Sciatic nerve (tissue), 2 donors: ENCODE data around the gene GALNT17. TPM values are rescaled to one million over a fixed set of nuclear protein-coding genes. Genes with fewer than 3 reads are reported as not detected.
"Not testable (repeated sequence)": the region's sequence is repeated elsewhere in the genome, so short reads cannot be mapped to it uniquely, and the experiment has no call there.

Experiments
- ATAC-seq: fragments of 200-7000 bp; cut with Tn5 transposase; one replicate; pipeline ENCODE4 v1.9.1; 2020; ENCODE audit warnings: mild to moderate bottlenecking, moderate library complexity
- DNase-seq: peaks from one replicate; pipeline ENCODE4 v3.0.0-alpha.2; 2020; ENCODE audit warnings: low spot score
- intact Hi-C: fragments of 100-400 bp; cut with DNase I; formaldehyde crosslinking; loops from one replicate; pipeline ENCODE4 v1.14.2; 2022
- total RNA-seq: library from RNA; stranded (reverse); fragmentation: NEBNext Ultra II Directional; extraction: Animal tissue kit (Norgen Biotek cat#: 25700); gene quantifications from one replicate; pipeline ENCODE4 v1.2.1, GENCODE V29; 2021
- donor health status: DM: no; HTN: no; CAD: no.
- donor health status: DM: no; HTN: no; CAD: no.

The GALNT17 gene
- total RNA-seq, 1 donor from 2014 or later, result 65.4 TPM

- ATAC-seq, result no peak
- intact Hi-C loops, result no loop called here
- no peak for DNase-seq
These were observed 89.1 kb downstream of the GALNT17 start for GRCh38 chr7:71221049-71221448.

GRCh38 chr7:71221549-71221948 lies 89.6 kb downstream of the GALNT17 start:
- ATAC-seq (peak; percentile 88), DNase-seq (no peak)
- intact Hi-C loops, result no loop called here

DNA sequence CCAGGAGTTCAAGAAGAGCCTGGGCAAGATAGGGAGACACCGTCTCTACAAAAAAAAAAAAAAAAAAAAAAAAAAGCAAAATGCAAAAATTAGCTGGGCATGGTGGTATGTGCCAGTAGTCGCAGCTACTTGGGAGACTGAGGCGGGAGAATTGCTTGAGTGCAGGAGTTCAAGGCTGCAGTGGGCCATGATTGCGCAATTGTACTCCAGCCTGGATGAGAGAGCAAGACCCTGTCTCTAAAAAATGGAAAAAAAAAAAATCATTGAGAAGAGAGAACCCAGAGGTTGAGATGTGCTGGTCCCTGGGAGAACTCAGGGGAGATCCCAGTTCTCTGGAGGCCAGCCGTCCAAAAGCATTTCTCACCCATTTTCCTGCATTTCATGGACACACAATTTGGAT lies 95.2 kb downstream of the GALNT17 start:
- no peak for ATAC-seq
- intact Hi-C loops, result no loop called here

DNA sequence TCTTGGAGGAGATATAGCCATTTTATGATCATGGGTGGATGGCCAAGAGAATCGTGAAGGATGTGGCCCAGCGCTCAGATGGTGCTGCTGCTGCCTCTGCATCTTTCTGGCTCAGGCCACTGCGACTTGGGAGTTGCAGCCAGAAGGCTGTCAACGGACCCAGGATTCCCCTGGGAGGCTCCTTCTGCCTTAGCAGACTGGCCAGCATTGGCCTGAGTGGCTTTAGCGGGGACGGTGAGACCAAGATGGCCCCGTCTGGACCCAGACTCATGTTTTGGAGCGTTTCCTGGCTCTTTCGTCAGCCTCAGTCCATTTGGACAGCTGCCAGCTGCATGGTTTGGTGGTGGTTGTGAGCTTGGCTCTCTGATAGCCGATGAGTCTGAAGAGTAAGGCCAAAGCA lies 97.2 kb downstream of the GALNT17 start:
- intact Hi-C loops, result no loop called here
- no peak for DNase-seq
- ATAC-seq, result no peak

More for the DNA sequence above, 95.2 kb downstream of the GALNT17 start:
- no peak for DNase-seq

- intact Hi-C loops, result no loop called here
- ATAC-seq (no peak), DNase-seq (no peak)
These were observed 97.8 kb downstream of the GALNT17 start for GRCh38 chr7:71229699-71230098.

DNA sequence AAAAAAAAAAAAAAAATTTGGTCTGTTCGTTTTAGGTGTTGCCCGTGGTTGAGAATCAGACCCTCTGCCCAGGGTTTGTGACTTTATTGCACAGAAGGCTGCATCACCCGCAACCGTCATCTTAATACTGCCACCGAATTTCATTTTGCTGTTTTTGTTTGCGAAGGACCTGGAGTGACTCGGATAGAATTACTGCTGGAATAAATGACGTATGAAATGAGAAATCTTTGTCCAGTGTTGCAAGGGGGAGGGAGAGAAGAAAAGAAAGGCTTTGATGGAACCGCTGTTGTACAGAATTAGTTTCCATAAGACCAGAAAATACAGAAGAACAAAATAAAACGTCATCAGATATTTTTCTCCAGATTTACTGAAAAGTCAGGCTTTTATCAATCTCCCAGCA lies 103.3 kb downstream of the GALNT17 start:
- no peak for ATAC-seq
- no peak for DNase-seq
- intact Hi-C loops, result no loop called here

- intact Hi-C loops, result no loop called here
- ATAC-seq (peak; percentile 63), DNase-seq (no peak)
These were observed 104.5 kb downstream of the GALNT17 start for GRCh38 chr7:71236230-71237105.

- DNase-seq (no peak), ATAC-seq (peak; percentile 81)
- intact Hi-C loops, result no loop called here
These were observed 106.0 kb downstream of the GALNT17 start for GRCh38 chr7:71237945-71238344.

DNA sequence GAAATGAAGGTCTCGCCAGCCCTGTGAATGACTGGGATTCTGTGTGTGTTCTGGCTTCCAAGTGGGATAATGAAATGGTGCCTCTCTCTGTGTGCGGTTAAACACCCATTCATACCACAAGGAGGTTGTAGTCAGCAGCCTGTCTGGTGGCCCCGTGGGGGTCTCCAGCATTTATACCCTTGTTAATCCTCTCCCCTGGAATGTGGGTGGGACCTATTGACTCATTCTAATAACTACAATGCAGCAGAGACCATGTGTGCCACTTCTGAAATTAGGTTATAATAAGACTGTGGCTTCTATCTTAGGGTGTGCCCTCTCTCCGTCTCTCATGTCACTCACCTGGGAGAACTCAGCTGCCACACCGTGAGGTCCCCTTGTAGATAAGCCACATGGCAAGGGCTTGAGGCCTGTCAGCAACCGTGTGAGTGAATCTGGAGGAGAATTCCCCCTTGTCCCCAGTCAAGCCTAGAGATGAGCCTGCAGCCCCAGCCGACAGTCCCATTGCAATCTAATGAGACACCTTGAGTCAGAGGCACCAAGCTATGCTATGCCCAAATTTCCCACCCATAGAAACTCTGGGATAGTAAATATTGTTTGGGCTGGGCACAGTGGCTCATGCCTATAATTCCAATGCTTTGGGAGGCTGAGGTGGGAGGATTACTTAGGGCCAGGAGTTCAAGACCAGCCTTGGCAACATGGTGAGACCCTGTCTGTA lies 106.8 kb downstream of the GALNT17 start:
- DNase-seq (no peak), ATAC-seq (no peak)
- intact Hi-C loops, result no loop called here

DNA sequence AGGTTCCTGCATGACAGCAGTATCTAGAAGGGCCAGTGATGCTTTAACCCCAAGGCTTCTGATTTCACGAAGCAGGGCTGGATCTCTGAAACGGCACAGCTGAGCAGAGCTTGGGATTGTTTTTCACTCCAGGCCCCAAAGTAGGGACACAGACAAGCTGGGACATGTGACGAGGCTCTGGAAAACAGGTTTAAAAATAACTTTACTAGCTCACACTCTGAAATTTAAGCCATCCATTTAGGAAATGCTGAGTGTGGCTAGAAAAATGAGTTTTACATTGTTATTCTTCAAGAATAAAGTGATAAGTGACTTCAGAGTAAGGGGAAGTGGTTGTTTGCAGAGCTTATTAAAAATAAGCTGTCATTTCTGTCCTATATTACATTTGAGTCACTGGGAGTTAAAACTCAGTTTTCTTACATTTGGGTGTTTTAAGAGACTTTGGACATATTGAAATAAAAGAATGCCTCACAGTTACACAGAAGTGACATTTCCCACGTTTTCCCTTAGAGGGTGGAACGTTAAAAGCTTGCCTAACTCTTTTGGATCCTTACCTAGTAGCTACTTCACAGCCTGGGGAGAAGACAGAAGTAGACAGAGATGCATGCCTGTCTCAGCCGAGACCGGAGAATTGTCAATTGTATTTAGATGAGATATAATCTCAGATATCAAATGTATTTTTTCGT lies 107.8 kb downstream of the GALNT17 start:
- intact Hi-C loops, result no loop called here

DNA sequence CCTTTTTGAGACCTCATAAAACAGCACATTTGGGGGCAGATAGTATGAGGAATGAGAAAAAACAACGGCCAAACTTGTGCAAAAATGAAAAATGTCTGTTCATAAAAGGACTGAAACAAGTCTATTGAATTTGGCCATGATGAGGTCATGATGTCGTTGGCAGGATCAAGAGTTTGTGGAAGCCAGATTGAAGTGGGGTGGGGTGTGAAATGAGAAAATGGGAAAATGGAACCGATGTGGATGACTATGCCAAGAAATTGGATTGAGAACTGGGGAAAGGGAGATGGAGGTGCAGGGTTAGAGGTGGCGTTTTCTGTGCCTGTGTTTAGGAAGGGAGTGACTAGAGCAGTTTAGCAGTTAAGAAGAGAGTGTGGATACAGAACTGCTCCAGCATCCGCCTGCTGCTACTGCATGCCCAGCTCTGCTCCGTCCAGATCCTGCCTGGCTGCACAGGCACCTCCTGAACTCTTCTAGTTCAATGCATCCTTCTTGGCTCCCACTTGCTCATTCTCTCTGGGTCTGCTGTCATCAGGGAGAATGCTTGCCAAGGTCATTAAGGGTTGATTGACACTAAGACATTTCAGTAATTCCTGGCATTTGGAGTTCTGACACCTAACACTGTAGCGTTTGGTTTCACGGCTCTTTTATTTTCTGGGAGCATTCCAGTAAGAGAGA lies 111.9 kb downstream of the GALNT17 start:
- peak; percentile 55 for ATAC-seq
- DNase-seq, result no peak
- intact Hi-C loops, result no loop called here

More for the DNA sequence above, 107.8 kb downstream of the GALNT17 start:
- ATAC-seq, result no peak
- DNase-seq, result no peak

DNA sequence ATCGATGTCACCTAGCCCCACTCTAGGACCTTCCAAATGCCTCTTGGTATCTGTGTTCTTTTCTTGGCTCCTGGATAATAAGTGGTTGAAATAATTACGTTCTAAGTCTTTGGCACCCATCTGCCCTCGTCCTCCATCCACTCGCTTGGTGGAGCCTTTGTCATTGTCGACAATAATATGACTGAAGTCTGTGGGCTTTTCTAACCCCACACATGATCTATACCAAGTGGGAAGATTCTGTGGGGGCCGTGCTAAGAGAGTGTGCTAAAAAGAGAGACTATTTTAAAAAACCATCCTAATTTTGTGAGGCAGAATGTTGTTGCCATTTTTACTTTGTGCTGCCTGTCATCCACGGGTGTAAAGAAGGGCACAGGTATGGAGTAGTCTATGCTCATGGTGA lies 113.1 kb downstream of the GALNT17 start:
- ATAC-seq, result no peak
- no peak for DNase-seq
- intact Hi-C loops, result no loop called here

GRCh38 chr7:71251706-71252105 lies 119.8 kb downstream of the GALNT17 start:
- DNase-seq (no peak), ATAC-seq (no peak)
- intact Hi-C loops, result no loop called here

DNA sequence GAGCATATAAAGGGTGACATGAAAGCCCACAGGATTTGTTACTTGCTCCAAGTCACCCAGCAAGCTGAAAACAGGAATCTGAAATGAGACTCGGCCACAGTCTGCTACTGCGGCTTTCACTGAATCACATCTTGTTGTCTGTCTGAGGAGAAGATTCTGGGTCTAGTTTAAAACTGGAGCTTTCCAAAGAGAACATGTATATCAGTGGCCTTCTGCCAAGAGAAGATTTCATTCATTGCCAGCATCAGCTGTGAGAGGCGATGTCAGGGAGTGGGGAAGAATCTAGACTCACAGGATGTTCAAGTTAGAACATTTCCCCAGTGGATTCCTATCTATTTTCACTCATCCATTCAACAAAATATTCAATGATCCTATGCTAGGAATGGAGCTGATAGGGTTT lies 122.8 kb downstream of the GALNT17 start:
- intact Hi-C loops, result no loop called here
- ATAC-seq, result no peak
- no peak for DNase-seq

GRCh38 chr7:71255537-71256178 lies 123.7 kb downstream of the GALNT17 start:
- intact Hi-C loops, result no loop called here
- DNase-seq, result no peak
- ATAC-seq, result no peak

DNA sequence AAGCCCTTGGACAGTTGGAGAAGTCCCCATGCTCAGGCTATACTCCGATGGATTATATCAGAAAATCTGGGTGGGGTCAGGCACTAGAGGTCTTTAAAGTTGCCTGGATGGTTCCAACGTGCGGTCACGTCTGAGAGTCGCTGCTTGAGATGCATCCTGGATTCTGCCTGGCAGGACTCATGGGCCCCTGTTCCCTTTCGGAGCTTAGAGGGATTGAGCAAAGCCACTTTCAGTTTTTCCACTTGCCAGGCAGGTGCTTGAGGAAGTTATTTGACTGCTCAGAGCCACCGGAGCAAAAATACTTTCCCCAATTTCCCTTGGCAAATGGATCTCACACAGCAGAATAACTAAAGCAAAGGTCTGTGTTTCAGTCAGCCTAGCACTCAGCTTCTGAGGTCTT lies 129.1 kb downstream of the GALNT17 start:
- intact Hi-C loops, result no loop called here
- DNase-seq (no peak), ATAC-seq (no peak)

- DNase-seq, intact Hi-C loops, ATAC-seq: not testable (repeated sequence)
These were observed 130.9 kb downstream of the GALNT17 start for GRCh38 chr7:71262834-71263233.

- no peak for ATAC-seq
- DNase-seq, result no peak
- intact Hi-C loops, result no loop called here
These were observed 132.1 kb downstream of the GALNT17 start for GRCh38 chr7:71264005-71264404.

DNA sequence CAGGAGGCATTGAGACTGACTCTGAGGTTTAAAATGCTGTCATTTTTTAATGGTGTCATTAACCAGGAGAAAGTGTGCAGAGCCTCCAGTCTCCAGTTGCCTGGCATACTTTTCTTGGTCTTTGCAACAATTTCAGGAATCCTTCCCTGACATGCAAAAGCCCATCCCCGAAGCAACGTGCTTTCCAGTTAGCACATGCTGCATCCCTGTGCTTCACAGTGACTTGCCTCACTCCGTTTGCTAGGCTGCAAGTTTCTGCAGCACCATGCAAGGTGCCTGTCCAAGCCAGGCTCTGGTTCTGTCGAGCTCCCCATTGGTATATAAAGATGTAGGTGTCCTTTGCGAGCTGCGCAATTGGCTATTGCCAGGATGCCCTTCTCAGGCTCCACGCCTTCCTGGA lies 135.0 kb downstream of the GALNT17 start:
- intact Hi-C loops, result no loop called here
- ATAC-seq (no peak), DNase-seq (no peak)
